T-helper 1 cell treated with Interleukin-12 subunit alpha and Interleukin-12 subunit beta and Interleukin-4 antibody, amounts not matched to agents 30 μg/mL and 1 μg/mL, for 36 hours (primary cell): ENCODE data around the gene FIBIN.

Source experiments
- H3K27ac Mint-ChIP-seq: one replicate; pipeline ENCODE4 v1.8.0; 2021; ENCODE audit warnings: mild to moderate bottlenecking, mixed read lengths
- H3K27me3 Mint-ChIP-seq: one replicate; pipeline ENCODE4 v1.8.0; 2021; ENCODE audit warnings: low read depth, mixed read lengths
- H3K36me3 Mint-ChIP-seq: one replicate; pipeline ENCODE4 v1.8.0; 2021; ENCODE audit warnings: low read depth, mixed read lengths
- H3K4me1 Mint-ChIP-seq: one replicate; pipeline ENCODE4 v1.8.0; 2021; ENCODE audit warnings: low read depth, mixed read lengths
- H3K4me3 Mint-ChIP-seq: one replicate; pipeline ENCODE4 v1.8.0; 2021; ENCODE audit warnings: mild to moderate bottlenecking, moderate library complexity, mixed read lengths
- H3K9me3 Mint-ChIP-seq: one replicate; pipeline ENCODE4 v1.8.0; 2021; ENCODE audit warnings: mixed read lengths

FIBIN gene

DNA sequence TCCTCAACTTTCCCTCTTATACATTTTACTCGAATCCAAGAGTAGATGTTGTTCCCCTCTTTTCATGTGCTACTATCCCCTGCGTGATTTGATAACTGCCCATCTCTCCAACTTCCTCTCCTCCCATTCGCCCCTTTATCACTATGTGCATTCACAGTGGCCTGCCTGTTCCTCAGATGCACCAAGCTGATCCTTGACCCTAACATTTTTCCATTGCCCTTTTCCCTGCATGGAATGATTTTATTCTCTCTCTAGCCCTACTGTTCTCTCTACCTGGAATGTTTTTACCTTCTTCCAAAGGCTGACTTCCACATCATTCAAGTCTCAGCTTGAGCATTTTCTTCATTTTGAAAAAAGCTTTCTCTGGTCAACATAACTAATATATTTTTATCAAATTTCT, 31.0 kb downstream of the FIBIN start:
- Mint-ChIP-seq H3K4me3 (no peak overlapping the region), H3K36me3 (no peaks in the 10 kb centered on the region), H3K27ac (no peak overlapping the region), H3K27me3 (no peaks in the 10 kb centered on the region), H3K9me3 (no peaks in the 10 kb centered on the region), H3K4me1 (no peaks in the 10 kb centered on the region)

DNA sequence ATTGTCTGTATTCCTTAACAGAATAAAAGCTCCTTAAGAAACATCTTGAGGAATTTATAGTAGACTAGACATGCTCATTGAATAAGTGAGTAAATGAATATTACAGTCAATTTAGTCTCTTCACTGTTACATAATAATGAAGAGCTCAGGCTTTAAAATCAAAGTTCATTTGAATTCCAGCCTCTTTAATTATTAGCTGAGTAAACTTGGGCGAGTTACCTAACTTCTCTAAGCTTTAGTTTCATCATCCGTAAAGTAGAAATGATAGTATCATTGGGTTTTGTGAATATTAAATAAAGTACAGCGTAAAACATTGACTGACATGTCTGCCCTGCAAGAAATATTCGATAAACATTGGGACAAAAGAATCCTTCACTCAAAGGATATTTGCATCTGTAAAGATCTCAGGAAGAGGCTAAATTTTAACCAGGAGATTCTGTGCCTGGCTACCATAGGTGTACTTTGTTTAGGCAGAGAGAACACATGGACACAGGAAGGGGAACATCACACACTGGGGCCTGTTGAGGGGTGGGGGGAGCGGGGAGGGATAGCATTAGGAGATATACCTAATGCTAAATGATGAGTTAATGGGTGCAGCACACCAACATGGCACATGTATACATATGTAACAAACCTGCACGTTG, 31.5 kb downstream of the FIBIN start:
- no peaks in the 10 kb centered on the region for H3K27me3 Mint-ChIP-seq
- H3K4me1 Mint-ChIP-seq = no peaks in the 10 kb centered on the region
- no peaks in the 10 kb centered on the region for H3K36me3 Mint-ChIP-seq
- H3K9me3 Mint-ChIP-seq = no peaks in the 10 kb centered on the region
- no peak overlapping the region for H3K27ac Mint-ChIP-seq
- no peak overlapping the region for H3K4me3 Mint-ChIP-seq

DNA sequence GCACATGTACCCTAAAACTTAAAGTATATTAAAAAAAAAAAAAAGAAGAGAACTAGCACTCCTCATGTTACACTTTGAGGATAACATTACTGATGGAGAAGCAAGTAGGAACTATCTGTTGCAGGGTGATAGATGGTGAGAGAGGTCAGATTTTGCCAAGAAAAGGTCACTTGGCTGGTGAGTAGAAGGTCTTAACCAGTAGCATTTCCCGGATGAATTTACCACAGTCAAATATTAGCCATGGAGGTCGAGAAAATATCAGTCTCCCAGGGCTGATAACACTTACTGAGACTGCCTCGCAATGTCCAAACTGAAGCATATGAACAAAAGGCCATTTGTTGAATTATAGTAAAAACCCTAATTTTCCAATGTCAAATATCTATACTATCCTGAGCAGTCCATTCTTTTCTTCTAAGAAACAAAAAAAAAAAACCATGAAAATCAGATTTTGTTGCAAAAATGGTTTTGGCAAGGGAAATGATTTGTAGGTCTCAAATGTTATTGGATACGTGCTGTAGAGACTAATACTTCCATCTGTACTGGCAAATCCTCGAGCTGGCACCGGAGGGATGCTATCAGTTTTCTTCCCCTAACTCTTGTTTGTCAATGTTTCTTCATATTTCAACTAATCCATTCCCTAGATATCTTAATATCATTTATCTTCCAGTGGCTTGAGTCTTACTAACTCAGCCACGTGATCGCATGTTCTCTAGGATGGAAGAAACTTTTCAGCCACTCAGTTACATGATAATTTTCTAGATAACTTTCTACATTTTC, 32.2 kb downstream of the FIBIN start:
- no peaks in the 10 kb centered on the region for H3K4me1 Mint-ChIP-seq
- no peaks in the 10 kb centered on the region for H3K27me3 Mint-ChIP-seq
- H3K4me3 Mint-ChIP-seq = no peak overlapping the region
- no peak overlapping the region for H3K27ac Mint-ChIP-seq
- H3K36me3 Mint-ChIP-seq = no peaks in the 10 kb centered on the region
- no peaks in the 10 kb centered on the region for H3K9me3 Mint-ChIP-seq

DNA sequence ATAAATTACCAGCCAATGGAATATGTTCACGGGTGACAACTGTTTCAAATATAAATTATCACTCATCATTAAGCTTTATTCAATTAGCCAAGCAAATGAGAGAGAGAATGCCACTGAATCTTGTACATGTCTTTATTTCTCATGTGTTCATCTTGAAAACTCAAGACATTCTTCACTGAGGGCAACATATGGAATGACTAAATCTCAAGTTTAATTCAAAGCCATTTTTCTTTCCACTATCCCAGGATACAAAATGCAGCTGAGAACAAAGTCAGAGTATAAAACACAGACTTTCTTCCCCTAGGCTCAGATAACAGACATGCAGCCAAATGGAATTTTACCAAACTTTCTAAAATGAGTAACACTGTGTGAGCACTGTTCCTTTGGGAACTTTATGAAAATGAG, 34.7 kb downstream of the FIBIN start:
- Mint-ChIP-seq H3K4me3 (no peak overlapping the region), H3K27ac (no peak overlapping the region), H3K4me1 (no peaks in the 10 kb centered on the region), H3K27me3 (no peaks in the 10 kb centered on the region), H3K36me3 (no peaks in the 10 kb centered on the region), H3K9me3 (peaks cover 14% of the 10 kb centered on the region)

DNA sequence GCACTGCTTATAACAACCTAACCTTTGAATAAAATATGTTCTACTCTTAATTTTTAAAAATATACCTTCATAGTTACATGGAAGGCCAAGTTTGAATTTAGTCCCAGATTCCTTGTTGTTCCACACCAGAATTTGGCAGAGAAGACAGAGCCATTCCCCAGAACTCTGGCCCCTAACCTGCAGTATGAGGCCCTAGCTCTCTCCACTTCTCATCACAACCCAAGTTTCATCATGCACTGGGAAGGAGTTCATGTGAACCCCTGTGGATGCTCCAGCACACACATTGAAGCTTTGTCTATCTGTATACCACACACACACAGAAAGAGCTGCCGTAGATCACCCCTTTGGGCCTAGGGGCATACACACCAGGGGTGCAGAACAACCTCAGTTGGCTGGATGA, 36.1 kb downstream of the FIBIN start:
- no peaks in the 10 kb centered on the region for H3K36me3 Mint-ChIP-seq

DNA sequence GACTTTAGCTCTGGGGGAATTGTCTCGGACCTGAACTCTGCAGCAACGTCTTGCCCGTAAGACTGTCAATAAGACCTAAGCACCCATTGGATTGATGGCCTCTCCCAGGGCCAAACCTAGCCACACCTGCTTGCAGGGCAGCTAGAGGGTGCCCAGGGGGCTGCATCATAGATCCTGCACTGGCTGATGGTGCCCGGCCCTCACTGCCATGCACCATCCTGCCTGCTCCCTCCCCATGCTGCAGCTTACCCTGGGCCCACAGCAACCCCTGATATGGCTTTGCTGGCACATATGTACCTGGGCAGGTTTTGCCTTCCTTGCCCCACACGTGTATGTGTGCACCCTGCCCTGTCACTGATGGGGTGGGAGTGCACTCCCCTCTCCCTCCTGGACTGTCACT, 37.8 kb downstream of the FIBIN start:
- Mint-ChIP-seq H3K4me1 (no peaks in the 10 kb centered on the region), H3K9me3 (peaks cover 30% of the 10 kb centered on the region), H3K27me3 (no peaks in the 10 kb centered on the region), H3K27ac (no peak overlapping the region), H3K4me3 (no peak overlapping the region), H3K36me3 (no peaks in the 10 kb centered on the region)

More for the DNA sequence above, 36.1 kb downstream of the FIBIN start:
- H3K4me1 Mint-ChIP-seq = no peaks in the 10 kb centered on the region
- no peaks in the 10 kb centered on the region for H3K27me3 Mint-ChIP-seq
- no peak overlapping the region for H3K4me3 Mint-ChIP-seq
- H3K9me3 Mint-ChIP-seq = peaks cover 21% of the 10 kb centered on the region
- no peak overlapping the region for H3K27ac Mint-ChIP-seq

DNA sequence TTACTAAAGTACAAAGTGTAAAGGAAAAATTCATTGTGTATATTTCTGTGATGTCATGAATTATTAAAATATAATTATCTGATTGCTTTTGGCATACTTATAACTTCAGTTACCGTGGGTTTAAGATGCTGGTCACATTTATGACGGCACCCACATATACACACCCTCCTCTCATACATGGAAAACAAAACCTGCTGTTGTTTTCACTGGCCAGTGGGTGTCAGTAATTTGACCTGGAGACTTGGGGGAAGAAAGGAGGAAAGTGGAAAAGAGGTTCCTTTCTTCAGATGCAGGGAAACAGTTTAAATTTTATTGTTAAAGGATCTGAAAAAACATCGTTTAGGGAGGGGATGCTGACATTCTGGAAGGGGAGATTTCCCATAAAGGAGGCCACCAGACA, 46.0 kb downstream of the FIBIN start:
- Mint-ChIP-seq H3K27me3 (no peaks in the 10 kb centered on the region), H3K27ac (no peak overlapping the region), H3K4me3 (no peak overlapping the region), H3K4me1 (no peaks in the 10 kb centered on the region), H3K9me3 (peaks cover 25% of the 10 kb centered on the region), H3K36me3 (no peaks in the 10 kb centered on the region)

DNA sequence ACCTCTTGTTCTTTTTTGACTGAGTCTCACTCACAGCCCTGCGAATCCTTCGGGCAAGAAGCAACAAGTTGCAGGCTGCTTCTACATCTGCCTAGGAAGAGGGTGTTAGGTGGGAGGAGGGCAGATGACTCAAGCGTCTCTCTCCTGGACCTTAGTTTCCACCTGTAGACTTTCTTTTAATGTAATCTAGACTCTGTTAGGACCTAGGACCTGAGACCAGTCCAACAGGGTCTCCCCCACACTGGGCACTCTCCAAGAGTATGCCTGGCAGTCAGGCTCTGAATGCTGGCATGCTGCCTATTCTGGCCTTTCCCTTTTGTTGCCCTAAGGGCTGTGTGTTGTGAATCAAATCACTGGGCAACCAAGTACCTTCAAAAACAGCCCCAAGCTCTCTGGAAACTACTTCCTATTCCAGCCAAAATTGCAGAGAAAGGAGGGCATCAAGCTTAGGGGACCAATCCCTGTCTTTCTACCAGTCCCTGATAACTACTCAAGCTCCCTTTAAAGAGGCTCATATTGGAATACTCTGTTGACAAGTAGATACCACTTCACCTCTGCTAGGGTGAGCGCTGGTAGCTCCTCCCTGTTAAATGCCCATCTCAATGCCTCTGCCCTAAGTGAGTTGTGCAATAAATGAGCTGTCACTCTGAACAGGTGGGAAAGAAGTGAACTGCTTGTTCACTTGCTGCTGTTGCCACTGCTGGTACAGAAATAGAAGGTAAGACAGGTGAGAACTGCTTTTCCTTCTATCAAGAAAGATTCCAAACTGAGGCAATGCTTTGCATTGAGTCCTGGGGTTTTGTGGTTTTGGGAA, 46.6 kb downstream of the FIBIN start, which contains the start of gene BBOX1:
Gene BBOX1, plus strand, starts transcription at position 514 of the 814 bp plus-strand sequence. CDS start 14,616 bp downstream, outside the sequence.
- Mint-ChIP-seq H3K9me3 (peaks cover 20% of the 10 kb centered on the region), H3K36me3 (no peaks in the 10 kb centered on the region), H3K27me3 (no peaks in the 10 kb centered on the region), H3K4me1 (no peaks in the 10 kb centered on the region), H3K27ac (no peak within 1 kb of the TSS), H3K4me3 (no peak within 1 kb of the TSS)

DNA sequence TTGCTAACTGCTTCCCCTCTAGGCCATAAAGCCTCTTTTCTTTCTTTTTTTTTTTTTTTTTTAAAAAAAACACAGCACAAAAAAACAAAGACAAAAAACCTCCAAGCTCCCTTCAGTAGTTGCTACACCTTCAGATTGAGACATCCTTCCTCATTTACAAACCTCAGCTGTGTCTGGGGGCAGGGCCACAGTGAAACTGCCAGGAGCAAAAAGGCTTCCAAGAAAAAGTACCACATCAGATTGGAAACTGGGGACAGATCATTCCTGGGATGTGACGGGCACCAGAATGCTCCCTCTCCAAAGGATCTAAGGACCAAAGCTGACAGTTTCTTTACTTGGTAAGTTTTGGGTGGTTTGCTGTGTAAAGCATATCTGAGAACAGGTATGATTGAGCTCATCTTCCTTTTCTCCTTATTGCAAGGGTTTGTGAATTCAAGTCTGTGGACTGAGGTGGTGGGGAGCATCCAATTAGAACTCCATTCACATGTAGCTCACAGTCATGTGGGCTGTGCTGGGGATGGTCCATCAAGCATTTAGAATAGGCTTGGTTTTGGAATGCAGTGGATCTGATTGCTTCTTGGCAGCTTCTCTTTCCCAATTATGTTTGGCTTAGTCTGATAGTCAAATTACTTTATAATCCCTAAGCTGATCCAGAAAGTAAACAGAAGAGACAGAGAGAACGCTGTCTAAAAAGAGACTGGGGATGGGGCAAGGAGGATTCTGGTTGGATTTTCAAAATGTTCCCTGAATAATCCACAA, 47.4 kb downstream of the FIBIN start:
- Mint-ChIP-seq H3K9me3 (peaks cover 15% of the 10 kb centered on the region), H3K27ac (no peak overlapping the region), H3K27me3 (no peaks in the 10 kb centered on the region), H3K4me3 (no peak overlapping the region), H3K4me1 (no peaks in the 10 kb centered on the region), H3K36me3 (no peaks in the 10 kb centered on the region)
